Fibroblast of skin of back (primary cell): ENCODE results near the gene GFPT2.
A peak's percentile ranks its signal among the peaks of the same experiment; 100 is the strongest.

Experiments
- DNase-seq: peaks from one replicate; pipeline ENCODE4 v3.0.0-alpha.2; 2013

Gene GFPT2

DNA sequence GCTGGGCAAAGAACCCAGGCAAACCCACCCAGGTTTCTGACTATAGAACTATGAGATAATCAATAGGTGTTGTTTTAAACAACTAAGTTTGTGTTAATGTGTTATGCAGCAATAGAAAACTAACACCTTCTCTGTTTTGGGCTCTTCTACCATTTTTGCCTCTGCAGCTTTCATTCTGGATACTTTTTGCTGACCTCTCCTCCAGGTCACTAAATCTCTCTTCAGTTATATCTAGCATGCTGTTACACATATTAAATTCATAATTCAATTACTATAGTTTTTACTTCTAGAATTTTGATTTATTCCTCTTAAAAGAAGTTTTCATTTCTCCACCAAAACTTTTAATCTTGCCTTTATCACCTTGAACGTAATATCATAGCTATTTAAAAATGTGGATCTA lies 78.4 kb downstream of the GFPT2 start:
- DNase-seq = no peak

DNA sequence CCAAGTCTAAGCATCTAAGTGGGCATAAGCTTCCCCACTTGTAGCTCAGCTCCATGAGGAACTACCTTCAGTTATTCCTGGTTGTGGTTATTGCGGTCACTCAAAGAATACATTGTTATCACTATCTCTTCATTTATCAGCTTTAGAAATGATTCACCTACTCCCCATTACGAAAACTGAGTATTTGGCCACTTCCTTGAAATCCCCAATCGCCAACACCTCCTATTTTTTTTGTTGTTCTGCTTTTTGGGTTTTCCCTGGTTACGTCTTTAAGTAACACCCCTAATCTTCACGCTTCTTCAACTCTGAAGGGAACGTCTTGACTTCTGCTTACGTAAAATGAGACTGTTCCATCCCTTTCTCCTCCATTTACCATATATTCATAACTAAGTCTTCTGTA lies 81.9 kb downstream of the GFPT2 start:
- DNase-seq = no peak

DNA sequence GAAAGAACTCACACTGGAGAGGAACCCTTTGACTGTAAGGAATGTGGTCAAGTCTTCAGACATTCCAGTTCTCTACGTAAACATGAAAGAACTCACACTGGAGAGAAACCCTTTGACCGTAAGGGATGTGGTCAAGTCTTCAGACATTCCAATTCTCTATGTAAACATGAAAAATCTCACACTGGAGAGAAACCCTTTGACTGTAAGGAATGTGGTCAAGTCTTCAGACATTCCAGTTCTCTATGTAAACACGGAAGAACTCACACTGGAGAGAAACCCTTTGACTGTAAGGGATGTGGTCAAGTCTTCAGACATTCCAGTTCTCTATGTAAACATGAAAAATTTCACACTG lies 93.9 kb downstream of the GFPT2 start:
- peak; percentile 27 for DNase-seq

DNA sequence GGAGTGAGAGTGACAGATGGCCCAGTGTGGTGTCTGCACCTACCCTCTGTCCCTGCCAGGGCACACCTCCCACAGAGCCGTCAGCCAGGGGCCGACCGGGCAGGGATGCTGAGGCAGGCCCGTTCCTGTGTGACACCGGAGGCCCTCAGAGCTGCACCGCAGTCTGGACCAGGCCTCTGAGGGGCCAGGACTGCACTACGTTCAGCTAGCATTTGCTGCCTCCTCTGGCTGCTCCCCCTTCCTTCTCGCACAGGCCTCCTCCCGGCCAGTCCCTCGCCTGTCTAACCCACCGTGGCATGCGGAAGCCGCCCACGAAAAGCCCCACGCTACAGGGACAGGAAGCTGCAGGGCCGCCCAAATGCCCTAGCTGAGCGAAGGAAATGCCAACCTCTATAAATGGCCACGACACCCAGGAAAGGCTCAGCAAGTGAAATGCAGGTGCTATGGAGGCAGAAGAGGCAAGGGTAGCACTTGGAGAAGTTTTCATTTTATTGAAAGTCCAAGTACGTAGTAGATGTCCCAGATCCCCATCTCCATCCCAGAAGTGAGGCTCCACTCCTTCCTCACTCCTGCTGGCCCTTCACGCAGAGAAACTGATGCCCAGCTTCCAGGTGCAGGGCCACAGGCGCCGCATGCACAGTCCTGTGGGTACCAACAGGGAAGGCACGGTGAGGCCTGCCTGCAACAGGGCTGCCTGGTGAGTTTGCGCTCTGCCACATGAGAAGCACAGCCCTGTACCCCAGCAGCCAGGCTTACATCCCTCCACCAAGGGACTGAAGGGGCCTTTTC lies 99.9 kb downstream of the GFPT2 start:
- no peak for DNase-seq

DNA sequence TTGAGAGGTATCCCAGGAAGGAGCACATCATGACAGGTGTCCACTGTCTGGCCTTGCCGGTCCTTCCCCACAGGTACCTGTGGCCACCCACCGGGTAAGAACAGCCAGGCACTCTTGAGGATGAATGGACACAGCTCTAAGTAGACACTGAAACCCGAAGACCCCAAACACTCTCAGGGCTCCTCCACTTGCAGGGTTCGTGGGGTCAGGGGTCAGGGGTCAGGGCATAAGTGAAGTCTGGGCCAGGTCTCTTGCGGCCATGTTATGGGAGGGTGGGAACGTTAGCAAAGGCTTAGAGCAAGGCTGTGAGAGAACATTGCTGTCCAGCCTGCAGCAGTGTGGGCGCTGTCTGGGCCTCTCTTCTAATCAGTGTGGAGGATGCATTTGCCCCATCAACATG lies 101.2 kb downstream of the GFPT2 start:
- DNase-seq = no peak

DNA sequence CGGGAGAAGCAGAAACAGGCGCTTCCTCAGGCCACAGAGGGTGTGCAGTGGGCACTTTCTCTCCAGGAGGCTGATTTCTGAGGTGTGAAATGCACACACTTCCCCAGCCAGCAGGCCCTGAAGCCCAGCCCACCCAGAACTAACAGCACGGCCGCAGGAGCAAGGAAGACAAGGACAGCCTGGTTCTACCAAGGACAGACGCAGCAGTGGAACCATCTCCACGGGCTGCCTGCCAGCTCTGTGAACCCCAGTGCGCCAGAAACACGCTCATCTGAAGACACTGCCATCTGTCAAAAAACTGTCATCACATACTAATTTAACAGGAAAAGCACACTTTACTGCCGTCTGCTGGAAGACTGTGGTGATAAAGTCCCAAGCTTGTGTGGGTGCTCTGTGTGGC lies 102.0 kb downstream of the GFPT2 start:
- DNase-seq = no peak
